Embryonic facial prominence (tissue), 1 donor: ENCODE data around the gene PCDHB16.
"Not testable (repeated sequence)": the region's sequence is repeated elsewhere in the genome, so short reads cannot be mapped to it uniquely, and the experiment has no call there.

Experiments used
- DNase-seq: peaks from one replicate; pipeline ENCODE4 v3.0.0-alpha.2; 2016; ENCODE audit errors: extremely low spot score

The PCDHB16 gene

GRCh38 chr5:141182248-141182647, at the start of gene PCDHB16:
PCDHB16 (plus strand) TSS chr5:141182387; CDS start chr5:141182560, 173 bp downstream.
- DNase-seq: no peak

GRCh38 chr5:141135030-141135717, 47.0 kb upstream of the PCDHB16 start, which contains the start of gene PCDHB5:
PCDHB5 (plus strand) TSS chr5:141135206; CDS start chr5:141135435, 229 bp downstream.
- no peak for DNase-seq

GRCh38 chr5:141135718-141136266, 46.4 kb upstream of the PCDHB16 start:
- DNase-seq: no peak

GRCh38 chr5:141137346-141137745, 44.8 kb upstream of the PCDHB16 start:
- not testable (repeated sequence) for DNase-seq

- DNase-seq: no peak
Measured at GRCh38 chr5:141149812-141150211, 32.4 kb upstream of the PCDHB16 start, which contains the start of gene PCDHB6. PCDHB6 (plus strand) TSS chr5:141150057; CDS start chr5:141150258, 201 bp downstream.

- no peak for DNase-seq
Measured at GRCh38 chr5:141150224-141150992, 31.8 kb upstream of the PCDHB16 start.

- no peak for DNase-seq
Measured at GRCh38 chr5:141150993-141151325, 31.2 kb upstream of the PCDHB16 start.

- not testable (repeated sequence) for DNase-seq
Measured at GRCh38 chr5:141151632-141152031, 30.6 kb upstream of the PCDHB16 start.

- not testable (repeated sequence) for DNase-seq
Measured at GRCh38 chr5:141152096-141152495, 30.1 kb upstream of the PCDHB16 start.

GRCh38 chr5:141155540-141156374, 26.4 kb upstream of the PCDHB16 start:
- DNase-seq: no peak

GRCh38 chr5:141157356-141157755, 24.8 kb upstream of the PCDHB16 start:
- DNase-seq: not testable (repeated sequence)

GRCh38 chr5:141157901-141158300, 24.3 kb upstream of the PCDHB16 start:
- not testable (repeated sequence) for DNase-seq

- DNase-seq: no peak
Measured at GRCh38 chr5:141172381-141173204, 9.6 kb upstream of the PCDHB16 start, which contains the start of gene PCDHB7. PCDHB7 (plus strand) TSS chr5:141172644; CDS start chr5:141172836, 192 bp downstream.

GRCh38 chr5:141174291-141175104, 7.7 kb upstream of the PCDHB16 start:
- DNase-seq: not testable (repeated sequence)

GRCh38 chr5:141175933-141176332, 6.3 kb upstream of the PCDHB16 start:
- DNase-seq: no peak

- not testable (repeated sequence) for DNase-seq
Measured at GRCh38 chr5:141177577-141178191, 4.5 kb upstream of the PCDHB16 start, which contains the start of gene PCDHB8. PCDHB8 (plus strand) TSS chr5:141177790; CDS start chr5:141178035, 245 bp downstream.

GRCh38 chr5:141179371-141179770, 2.8 kb upstream of the PCDHB16 start:
- DNase-seq: not testable (repeated sequence)

- not testable (repeated sequence) for DNase-seq
Measured at GRCh38 chr5:141179876-141180275, 2.3 kb upstream of the PCDHB16 start.

- no peak for DNase-seq
Measured at GRCh38 chr5:141180313-141180712, 1.9 kb upstream of the PCDHB16 start.
